AG04450 (cell line): Measurements from ENCODE around the gene SKA1. TPM values are rescaled to one million over a fixed set of nuclear protein-coding genes. Genes with fewer than 3 reads are reported as not detected.

Experiments used
- CTCF ChIA-PET: fragments of 300-600, 350-600 bp; formaldehyde crosslinking; extraction: SDS; loops from one replicate; lab custom pipeline; 2022; ENCODE audit warnings: antibody characterized with exemption, inconsistent platforms; lab: Charles Lee
- POLR2A ChIA-PET: fragments of 350-600 bp; formaldehyde crosslinking; extraction: SDS; loops from one replicate; lab custom pipeline; 2021; ENCODE audit warnings: antibody characterized with exemption, inconsistent platforms; lab: Yijun Ruan, JAX
- DNase-seq: peaks from one replicate; pipeline ENCODE4 v3.0.0-alpha.2; 2011; ENCODE audit warnings: low read depth, low spot score
- H3K27ac ChIP-seq: one replicate; pipeline ENCODE4 v1.5.1; 2012; ENCODE audit warnings: low read depth, low read length, control low read depth
- H3K27me3 ChIP-seq: one replicate; pipeline ENCODE4 v1.6.0; 2012; ENCODE audit warnings: low read length; ENCODE audit not compliant: control insufficient read depth, insufficient read depth
- H3K4me3 ChIP-seq: 2 replicates; pipeline ENCODE4 v1.5.1; 2011; ENCODE audit warnings: mild to moderate bottlenecking, low read depth, low read length, control low read depth
- H3K9me3 ChIP-seq: 2 replicates; pipeline ENCODE4 v1.5.1; 2012; ENCODE audit warnings: low read length; ENCODE audit not compliant: control insufficient read depth, insufficient read depth
- polyA plus RNA-seq: library from polyadenylated mRNA; depleted of rRNA; stranded (reverse); fragments of >200 nt; gene quantifications from 2 replicates; pipeline ENCODE4 v1.2.3, GENCODE V29; 2011
- TF ChIP-seq, protein P1 (sequence below): IDR thresholded peaks from 2 replicates; pipeline ENCODE4 v1.5.1; 2011; ENCODE audit warnings: low read depth, low read length, control low read depth, inconsistent platforms

The SKA1 gene
- polyA plus RNA-seq, 1 experiment: 6.2 TPM

DNA sequence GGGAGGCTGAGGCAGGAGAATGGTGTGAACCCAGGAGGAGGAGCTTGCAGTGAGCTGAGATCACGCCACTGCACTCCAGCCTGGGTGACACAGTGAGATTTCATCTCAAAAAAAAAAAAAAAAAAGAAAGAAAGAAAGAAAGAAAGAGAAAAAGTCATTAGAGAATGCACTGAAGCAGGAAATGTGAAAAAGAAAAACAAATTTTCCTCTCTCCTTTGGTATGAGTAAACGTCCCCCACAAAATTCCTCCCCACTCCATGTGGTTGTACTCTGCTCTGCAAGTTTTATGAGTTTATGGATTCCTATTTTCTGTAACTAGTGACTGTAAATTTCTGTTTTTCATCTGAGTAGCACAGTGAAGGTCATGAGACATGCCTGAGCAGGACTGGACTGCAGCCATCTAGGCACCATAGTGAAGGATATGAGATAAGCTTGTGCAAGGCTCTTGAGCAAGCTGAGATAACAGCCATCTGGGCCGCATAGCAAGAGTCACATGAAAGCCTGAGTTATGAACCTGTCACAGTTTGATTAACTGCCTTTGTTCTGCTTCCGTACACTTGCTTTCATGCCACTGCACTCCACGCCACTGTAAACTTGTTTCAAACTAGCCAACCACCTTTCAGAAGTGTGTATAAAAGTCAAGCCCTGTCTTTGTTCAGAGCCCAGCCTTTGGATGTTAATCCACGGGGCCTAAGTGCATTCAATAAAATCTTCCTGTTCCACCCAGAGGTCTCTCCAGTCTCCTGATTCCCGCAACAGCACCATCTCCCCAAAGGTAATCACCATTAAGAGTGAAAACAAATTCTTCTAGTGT lies 50.2 kb downstream of the SKA1 start:
- CTCF ChIA-PET: no interaction called here
- no peak overlapping the region for H3K27ac ChIP-seq
- H3K27me3 ChIP-seq: no peaks in the 10 kb centered on the region
- POLR2A ChIA-PET: no interaction called here
- TF ChIP-seq, protein P1, sequence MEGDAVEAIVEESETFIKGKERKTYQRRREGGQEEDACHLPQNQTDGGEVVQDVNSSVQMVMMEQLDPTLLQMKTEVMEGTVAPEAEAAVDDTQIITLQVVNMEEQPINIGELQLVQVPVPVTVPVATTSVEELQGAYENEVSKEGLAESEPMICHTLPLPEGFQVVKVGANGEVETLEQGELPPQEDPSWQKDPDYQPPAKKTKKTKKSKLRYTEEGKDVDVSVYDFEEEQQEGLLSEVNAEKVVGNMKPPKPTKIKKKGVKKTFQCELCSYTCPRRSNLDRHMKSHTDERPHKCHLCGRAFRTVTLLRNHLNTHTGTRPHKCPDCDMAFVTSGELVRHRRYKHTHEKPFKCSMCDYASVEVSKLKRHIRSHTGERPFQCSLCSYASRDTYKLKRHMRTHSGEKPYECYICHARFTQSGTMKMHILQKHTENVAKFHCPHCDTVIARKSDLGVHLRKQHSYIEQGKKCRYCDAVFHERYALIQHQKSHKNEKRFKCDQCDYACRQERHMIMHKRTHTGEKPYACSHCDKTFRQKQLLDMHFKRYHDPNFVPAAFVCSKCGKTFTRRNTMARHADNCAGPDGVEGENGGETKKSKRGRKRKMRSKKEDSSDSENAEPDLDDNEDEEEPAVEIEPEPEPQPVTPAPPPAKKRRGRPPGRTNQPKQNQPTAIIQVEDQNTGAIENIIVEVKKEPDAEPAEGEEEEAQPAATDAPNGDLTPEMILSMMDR: no peak
- DNase-seq: no peak
- H3K9me3 ChIP-seq: no peaks in the 10 kb centered on the region; the same call in 1 of the 2 replicates
- no peak overlapping the region for H3K4me3 ChIP-seq

DNA sequence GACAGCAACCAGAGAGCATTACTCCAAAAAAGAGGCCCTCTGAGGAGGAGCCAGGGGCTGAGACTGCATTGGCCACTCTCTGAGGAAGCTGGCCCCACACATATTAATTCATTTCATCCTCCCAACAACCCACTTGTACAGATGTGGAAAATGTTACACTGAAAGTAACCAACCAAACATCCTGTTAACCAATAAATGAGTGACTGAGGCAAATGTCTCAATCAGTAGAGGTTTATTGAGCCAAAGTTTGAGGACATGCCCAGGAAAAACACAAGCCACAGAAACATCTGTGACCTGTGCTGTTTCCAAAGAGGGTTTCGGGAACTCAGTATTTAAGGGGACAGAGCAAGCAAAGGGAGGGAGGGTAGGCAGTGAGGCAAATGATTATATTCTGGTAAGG lies 53.0 kb downstream of the SKA1 start:
- H3K9me3 ChIP-seq: no peaks in the 10 kb centered on the region; the same call in 1 of the 2 replicates
- no peak overlapping the region for H3K4me3 ChIP-seq
- CTCF ChIA-PET: interaction anchor here (0.5 to 2.2 kb wide), 9 partner anchors 16 to 1954 kb away, joined by 3 to 15 read pairs (median 3); no protein-coding TSS in a partner anchor
- POLR2A ChIA-PET: no interaction called here
- DNase-seq: no peak
- H3K27ac ChIP-seq: no peak overlapping the region
- H3K27me3 ChIP-seq: no peaks in the 10 kb centered on the region
- TF ChIP-seq, protein P1: no peak

DNA sequence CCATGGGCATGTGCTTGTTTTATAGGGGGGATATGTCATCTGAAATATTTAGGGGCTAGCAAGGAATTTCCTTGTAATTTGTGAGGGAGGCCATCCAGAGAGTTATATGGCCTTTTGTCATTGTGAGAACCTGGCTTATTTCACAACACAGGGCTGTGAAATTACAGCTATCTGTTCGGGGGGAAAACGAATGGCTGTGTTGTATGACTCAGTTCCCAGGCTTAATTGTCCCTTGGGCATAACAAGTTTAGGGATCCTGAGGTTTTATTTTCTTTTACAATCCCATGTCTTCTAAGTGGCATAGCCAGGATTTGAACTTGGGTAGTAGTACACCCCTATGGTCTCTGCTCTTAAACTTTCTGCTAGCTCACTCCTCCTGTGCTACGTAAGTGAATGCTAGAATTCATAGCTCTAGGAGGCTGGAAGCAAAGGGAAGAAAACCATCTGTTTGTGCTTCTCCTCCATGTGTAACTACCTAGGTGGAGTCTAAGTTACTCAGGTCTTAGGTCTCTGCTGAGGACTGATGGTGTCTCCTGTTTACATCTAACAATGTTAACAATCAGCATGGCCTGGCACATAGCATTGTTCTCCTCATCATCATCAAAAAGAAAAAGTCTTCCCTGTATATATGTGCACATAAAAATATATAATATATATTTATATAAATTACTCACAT lies 53.8 kb downstream of the SKA1 start:
- ChIA-PET POLR2A (no interaction called here), CTCF (interaction anchor here (0.5 to 2.2 kb wide), 17 partner anchors 8 to 1955 kb away, joined by 3 to 15 read pairs (median 3); no protein-coding TSS in a partner anchor)
- TF ChIP-seq, protein P1: no peak
- Histone ChIP-seq H3K4me3 (no peak overlapping the region), H3K27ac (no peak overlapping the region), H3K27me3 (no peaks in the 10 kb centered on the region), H3K9me3 (no peaks in the 10 kb centered on the region; the same call in 1 of the 2 replicates)
- DNase-seq: no peak

DNA sequence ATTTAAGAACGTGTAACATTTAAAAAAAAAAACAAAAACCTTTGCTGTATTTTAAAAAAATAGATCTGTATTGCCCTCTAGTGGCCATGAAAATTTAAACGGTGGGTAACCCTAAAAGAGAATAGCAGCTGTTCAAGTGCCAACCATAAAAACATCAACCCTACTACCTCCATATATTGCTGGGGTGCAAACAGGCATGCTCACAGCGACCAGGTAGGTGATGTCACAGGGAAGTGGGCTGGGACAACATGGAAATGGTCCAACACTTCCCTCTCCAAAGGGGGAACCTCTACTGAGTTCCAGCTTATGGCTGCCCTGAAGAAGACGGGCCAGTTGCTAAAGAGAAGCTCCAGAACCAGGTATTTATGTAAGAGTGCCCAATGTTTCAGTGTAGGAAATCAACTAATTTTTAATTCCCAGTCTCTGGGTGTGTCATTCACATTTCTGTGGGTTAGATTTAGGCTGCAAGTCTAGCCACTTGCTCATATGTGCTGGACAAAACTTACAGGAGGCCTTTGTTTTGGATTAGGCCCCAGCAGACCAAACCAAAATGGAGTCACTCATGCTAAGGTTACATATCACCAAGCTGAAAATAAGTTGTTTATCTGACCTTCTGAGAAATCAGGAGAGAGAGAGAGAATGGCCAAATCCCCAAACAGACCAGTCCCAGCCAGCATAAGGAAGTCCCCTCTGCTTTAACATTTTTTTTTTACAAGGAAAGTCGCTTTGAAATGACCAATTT lies 54.5 kb downstream of the SKA1 start:
- Histone ChIP-seq H3K9me3 (no peaks in the 10 kb centered on the region; the same call in 1 of the 2 replicates), H3K27ac (no peak overlapping the region), H3K4me3 (no peak overlapping the region), H3K27me3 (no peaks in the 10 kb centered on the region)
- CTCF ChIA-PET: interaction anchor here (0.6 to 2.2 kb wide), 11 partner anchors 9 to 591 kb away, joined by 3 to 15 read pairs (median 4); no protein-coding TSS in a partner anchor
- TF ChIP-seq, protein P1: peak; percentile 58
- POLR2A ChIA-PET: no interaction called here
- DNase-seq: no peak
